Neural progenitor cell (in vitro differentiated cells): ENCODE measurements around the gene VPS13D. TPM values are rescaled to one million over a fixed set of nuclear protein-coding genes. Genes with fewer than 3 reads are reported as not detected.

ENCODE experiments used
- DNase-seq: peaks from one replicate; pipeline ENCODE4 v3.0.0-alpha.2; 2016; ENCODE audit warnings: low spot score
- H2AFZ ChIP-seq: fragments of 200-600 bp; sonication (generic); replicated peaks from 2 replicates; pipeline ENCODE4 v1.6.1; 2016; ENCODE audit warnings: antibody characterized with exemption
- H3F3A ChIP-seq: fragments of 200-600 bp; sonication (generic); 2 replicates; pipeline ENCODE4 v1.6.1; 2016; ENCODE audit warnings: antibody characterized with exemption, low read depth
- H3K27ac ChIP-seq: fragments of 200-600 bp; sonication (generic); 2 replicates; pipeline ENCODE4 v1.5.1; 2016; ENCODE audit warnings: mild to moderate bottlenecking
- H3K27me3 ChIP-seq: fragments of 200-600 bp; sonication (generic); 2 replicates; pipeline ENCODE4 v1.6.1; 2016; ENCODE audit warnings: mild to moderate bottlenecking, moderate library complexity
- H3K36me3 ChIP-seq: fragments of 200-600 bp; sonication (generic); 2 replicates; pipeline ENCODE4 v1.5.1; 2016
- H3K4me1 ChIP-seq: fragments of 200-600 bp; sonication (generic); 2 replicates; pipeline ENCODE4 v1.6.1; 2016; ENCODE audit warnings: mixed run types
- H3K4me2 ChIP-seq: fragments of 200-600 bp; sonication (generic); 2 replicates; pipeline ENCODE4 v1.6.1; 2016
- H3K4me3 ChIP-seq: fragments of 200-600 bp; sonication (generic); 2 replicates; pipeline ENCODE4 v1.5.1; 2016
- H3K79me2 ChIP-seq: fragments of 200-600 bp; sonication (generic); 2 replicates; pipeline ENCODE4 v1.6.1; 2016; ENCODE audit warnings: low read depth
- H3K9ac ChIP-seq: fragments of 200-600 bp; sonication (generic); 2 replicates; pipeline ENCODE4 v1.6.1; 2016
- H3K9me3 ChIP-seq: fragments of 200-600 bp; sonication (generic); 2 replicates; pipeline ENCODE4 v1.5.1; 2016; ENCODE audit warnings: low read depth
- H4K20me1 ChIP-seq: fragments of 200-600 bp; sonication (generic); 2 replicates; pipeline ENCODE4 v1.6.1; 2016; ENCODE audit warnings: low read depth
- H3K27ac Mint-ChIP-seq: 3 replicates; pipeline ENCODE4 v1.8.0; 2021; ENCODE audit warnings: mixed read lengths
- H3K27me3 Mint-ChIP-seq: 2 replicates; pipeline ENCODE4 v1.8.0; 2022; ENCODE audit warnings: low read depth, mild to moderate bottlenecking, inconsistent platforms, moderate library complexity, mixed read lengths; ENCODE audit not compliant: insufficient read depth
- H3K36me3 Mint-ChIP-seq: 3 replicates; pipeline ENCODE4 v1.8.0; 2021; ENCODE audit warnings: mixed read lengths
- H3K4me1 Mint-ChIP-seq: 3 replicates; pipeline ENCODE4 v1.8.0; 2021; ENCODE audit warnings: mixed read lengths
- H3K4me3 Mint-ChIP-seq: 3 replicates; pipeline ENCODE4 v1.8.0; 2021; ENCODE audit warnings: mild to moderate bottlenecking, moderate library complexity, mixed read lengths
- H3K9me3 Mint-ChIP-seq: 3 replicates; pipeline ENCODE4 v1.8.0; 2020; ENCODE audit warnings: mixed read lengths
- EZH2 ChIP-seq: fragments of 200-600 bp; sonication (generic); IDR thresholded peaks from 2 replicates; pipeline ENCODE4 v1.6.1; 2017; ENCODE audit warnings: antibody characterized with exemption, mild to moderate bottlenecking, moderate library complexity
- EZH2phosphoT487 ChIP-seq: fragments of 200-600 bp; sonication (generic); IDR thresholded peaks from 2 replicates; pipeline ENCODE4 v1.6.1; 2017; ENCODE audit warnings: antibody characterized with exemption
- total RNA-seq: library from RNA; depleted of rRNA; stranded (reverse); fragments of >200 nt; gene quantifications from 2 replicates; pipeline ENCODE4 v1.2.3, GENCODE V29; 2015; ENCODE audit warnings: low replicate concordance
- TF ChIP-seq, protein P1 (sequence below): fragments of 200-600 bp; sonication (generic); IDR thresholded peaks from 2 replicates; pipeline ENCODE4 v1.5.1; 2017; ENCODE audit warnings: antibody characterized with exemption, mild to moderate bottlenecking

Gene VPS13D
- total RNA-seq, 1 donor from 2014 or later: 16.4 TPM

GRCh38 chr1:12204754-12205658 lies 24.8 kb upstream of the VPS13D start:
- no peaks in the 10 kb centered on the region for H3K36me3 Mint-ChIP-seq
- Histone ChIP-seq H3K9ac (no peak overlapping the region), H3K4me3 (no peak overlapping the region), H3K9me3 (no peaks in the 10 kb centered on the region), H3K27me3 (no peaks in the 10 kb centered on the region), H3K4me1 (no peaks in the 10 kb centered on the region), H4K20me1 (no peaks in the 10 kb centered on the region), H3K79me2 (no peaks in the 10 kb centered on the region), H3K4me2 (no peak overlapping the region), H2AFZ (no peak overlapping the region), H3F3A (no peaks in the 10 kb centered on the region), H3K36me3 (no peaks in the 10 kb centered on the region), H3K27ac (no peak overlapping the region)
- DNase-seq: no peak
- peaks cover 10% of the 10 kb centered on the region for H3K27me3 Mint-ChIP-seq
- no peaks in the 10 kb centered on the region for H3K9me3 Mint-ChIP-seq
- H3K27ac Mint-ChIP-seq: peak overlapping the region; percentile 50
- H3K4me1 Mint-ChIP-seq: peaks cover 24% of the 10 kb centered on the region
- no peak overlapping the region for H3K4me3 Mint-ChIP-seq
- TF ChIP-seq EZH2 (no peak), EZH2phosphoT487 (no peak)

DNA sequence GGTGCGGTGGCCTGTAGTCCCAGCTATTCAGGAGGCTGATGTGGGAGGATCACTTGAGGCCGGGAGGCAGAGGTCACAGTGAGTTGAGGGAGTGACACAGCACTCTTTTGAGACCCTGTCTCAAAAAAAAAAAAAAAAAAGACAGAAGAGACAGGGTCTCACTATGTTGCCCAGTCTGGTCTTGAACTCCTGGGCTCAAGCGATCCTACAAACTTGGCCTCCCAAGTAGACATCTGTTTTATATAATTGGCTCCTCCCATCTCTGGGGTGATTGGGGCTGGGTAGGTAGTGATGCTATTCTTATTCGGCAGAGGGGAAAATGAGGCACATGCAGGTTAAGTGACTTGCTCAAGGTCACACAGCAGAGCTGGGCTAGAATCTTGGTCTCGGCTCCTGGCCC lies 23.6 kb upstream of the VPS13D start:
- no peaks in the 10 kb centered on the region for H3K27me3 ChIP-seq
- no peak overlapping the region for H3K4me2 ChIP-seq
- no peaks in the 10 kb centered on the region for H3K79me2 ChIP-seq
- no peak overlapping the region for H3K27ac ChIP-seq
- no peaks in the 10 kb centered on the region for H3K9me3 ChIP-seq
- no peak overlapping the region for H3K4me3 ChIP-seq
- H3K9ac ChIP-seq: no peak overlapping the region
- Mint-ChIP-seq H3K27ac (no peak overlapping the region), H3K36me3 (no peaks in the 10 kb centered on the region), H3K4me3 (no peak overlapping the region), H3K4me1 (peaks cover 19% of the 10 kb centered on the region), H3K9me3 (no peaks in the 10 kb centered on the region), H3K27me3 (peaks cover 10% of the 10 kb centered on the region)
- no peaks in the 10 kb centered on the region for H3K36me3 ChIP-seq
- TF ChIP-seq EZH2 (no peak), EZH2phosphoT487 (no peak)
- TF ChIP-seq, protein P1, sequence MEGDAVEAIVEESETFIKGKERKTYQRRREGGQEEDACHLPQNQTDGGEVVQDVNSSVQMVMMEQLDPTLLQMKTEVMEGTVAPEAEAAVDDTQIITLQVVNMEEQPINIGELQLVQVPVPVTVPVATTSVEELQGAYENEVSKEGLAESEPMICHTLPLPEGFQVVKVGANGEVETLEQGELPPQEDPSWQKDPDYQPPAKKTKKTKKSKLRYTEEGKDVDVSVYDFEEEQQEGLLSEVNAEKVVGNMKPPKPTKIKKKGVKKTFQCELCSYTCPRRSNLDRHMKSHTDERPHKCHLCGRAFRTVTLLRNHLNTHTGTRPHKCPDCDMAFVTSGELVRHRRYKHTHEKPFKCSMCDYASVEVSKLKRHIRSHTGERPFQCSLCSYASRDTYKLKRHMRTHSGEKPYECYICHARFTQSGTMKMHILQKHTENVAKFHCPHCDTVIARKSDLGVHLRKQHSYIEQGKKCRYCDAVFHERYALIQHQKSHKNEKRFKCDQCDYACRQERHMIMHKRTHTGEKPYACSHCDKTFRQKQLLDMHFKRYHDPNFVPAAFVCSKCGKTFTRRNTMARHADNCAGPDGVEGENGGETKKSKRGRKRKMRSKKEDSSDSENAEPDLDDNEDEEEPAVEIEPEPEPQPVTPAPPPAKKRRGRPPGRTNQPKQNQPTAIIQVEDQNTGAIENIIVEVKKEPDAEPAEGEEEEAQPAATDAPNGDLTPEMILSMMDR: no peak
- no peak overlapping the region for H2AFZ ChIP-seq
- DNase-seq: no peak
- H4K20me1 ChIP-seq: no peaks in the 10 kb centered on the region
- no peaks in the 10 kb centered on the region for H3F3A ChIP-seq
- no peaks in the 10 kb centered on the region for H3K4me1 ChIP-seq

DNA sequence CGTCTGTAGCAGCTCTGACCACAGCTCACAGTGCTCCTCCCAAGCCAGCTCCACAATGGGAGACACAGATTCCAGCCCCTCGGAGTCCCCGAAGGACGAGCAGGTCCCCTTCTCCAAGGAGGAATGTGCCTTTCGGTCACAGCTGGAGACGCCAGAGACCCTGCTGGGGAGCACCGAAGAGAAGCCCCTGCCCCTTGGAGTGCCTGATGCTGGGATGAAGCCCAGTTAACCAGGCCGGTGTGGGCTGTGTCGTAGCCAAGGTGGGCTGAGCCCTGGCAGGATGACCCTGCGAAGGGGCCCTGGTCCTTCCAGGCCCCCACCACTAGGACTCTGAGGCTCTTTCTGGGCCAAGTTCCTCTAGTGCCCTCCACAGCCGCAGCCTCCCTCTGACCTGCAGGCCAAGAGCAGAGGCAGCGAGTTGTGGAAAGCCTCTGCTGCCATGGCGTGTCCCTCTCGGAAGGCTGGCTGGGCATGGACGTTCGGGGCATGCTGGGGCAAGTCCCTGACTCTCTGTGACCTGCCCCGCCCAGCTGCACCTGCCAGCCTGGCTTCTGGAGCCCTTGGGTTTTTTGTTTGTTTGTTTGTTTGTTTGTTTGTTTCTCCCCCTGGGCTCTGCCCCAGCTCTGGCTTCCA lies 22.9 kb upstream of the VPS13D start:
- H2AFZ ChIP-seq: no peak overlapping the region
- no peaks in the 10 kb centered on the region for H3K9me3 ChIP-seq
- no peaks in the 10 kb centered on the region for H3K36me3 Mint-ChIP-seq
- no peaks in the 10 kb centered on the region for H3K27me3 ChIP-seq
- H4K20me1 ChIP-seq: no peaks in the 10 kb centered on the region
- H3K4me3 Mint-ChIP-seq: no peak overlapping the region
- H3K4me1 Mint-ChIP-seq: peaks cover 19% of the 10 kb centered on the region
- peaks cover 10% of the 10 kb centered on the region for H3K27me3 Mint-ChIP-seq
- no peak overlapping the region for H3K4me2 ChIP-seq
- no peaks in the 10 kb centered on the region for H3F3A ChIP-seq
- no peaks in the 10 kb centered on the region for H3K4me1 ChIP-seq
- TF ChIP-seq EZH2: no peak
- TF ChIP-seq, protein P1: no peak
- TF ChIP-seq EZH2phosphoT487: no peak
- no peak overlapping the region for H3K27ac ChIP-seq
- H3K36me3 ChIP-seq: no peaks in the 10 kb centered on the region
- no peak for DNase-seq
- H3K9ac ChIP-seq: no peak overlapping the region
- H3K9me3 Mint-ChIP-seq: no peaks in the 10 kb centered on the region
- no peak overlapping the region for H3K4me3 ChIP-seq
- H3K79me2 ChIP-seq: no peaks in the 10 kb centered on the region
- H3K27ac Mint-ChIP-seq: peak overlapping the region; percentile 11

- Mint-ChIP-seq H3K27ac (peak overlapping the region; percentile 90), H3K4me3 (no peak overlapping the region), H3K4me1 (peaks cover 13% of the 10 kb centered on the region), H3K36me3 (no peaks in the 10 kb centered on the region), H3K27me3 (peaks cover 9% of the 10 kb centered on the region), H3K9me3 (no peaks in the 10 kb centered on the region)
- H3K36me3 ChIP-seq: no peaks in the 10 kb centered on the region
- no peak for TF ChIP-seq EZH2
- no peak for TF ChIP-seq EZH2phosphoT487
- TF ChIP-seq, protein P1: no peak
- no peak overlapping the region for H3K27ac ChIP-seq
- no peaks in the 10 kb centered on the region for H3K9me3 ChIP-seq
- no peaks in the 10 kb centered on the region for H3F3A ChIP-seq
- no peaks in the 10 kb centered on the region for H3K27me3 ChIP-seq
- no peaks in the 10 kb centered on the region for H3K4me1 ChIP-seq
- H2AFZ ChIP-seq: no peak overlapping the region
- H3K4me3 ChIP-seq: no peak overlapping the region
- DNase-seq: no peak
- no peak overlapping the region for H3K9ac ChIP-seq
- no peaks in the 10 kb centered on the region for H4K20me1 ChIP-seq
- no peak overlapping the region for H3K4me2 ChIP-seq
- no peaks in the 10 kb centered on the region for H3K79me2 ChIP-seq
These were observed 21.6 kb upstream of the VPS13D start for GRCh38 chr1:12208271-12208670.
